K562 (cell line): ENCODE results near the gene NPB. TPM values are rescaled to one million over a fixed set of nuclear protein-coding genes. Genes with fewer than 3 reads are reported as not detected.
A peak's percentile ranks its signal among the peaks of the same experiment; 100 is the strongest.

Source experiments
- ELF1 ChIP-seq: fragments of 200-800 bp; sonication (Bioruptor generic); IDR thresholded peaks from 2 replicates; pipeline ENCODE4 v1.6.1; 2016; ENCODE audit warnings: missing genetic modification characterization, missing compliant biosample characterization
- ELF2 ChIP-seq: fragments of 250-450 bp; sonication (Bioruptor Pico); IDR thresholded peaks from 2 replicates; pipeline ENCODE4 v1.5.0; 2021; ENCODE audit warnings: mild to moderate bottlenecking
- FIP1L1 ChIP-seq: fragments of 200-400 bp; formaldehyde crosslinking; IDR thresholded peaks from 2 replicates; pipeline ENCODE4 v1.6.1; 2018; ENCODE audit warnings: mild to moderate bottlenecking, low read depth, low read length; ENCODE audit not compliant: poor library complexity, severe bottlenecking
- FOXJ3 ChIP-seq: sonication (generic); formaldehyde crosslinking; IDR thresholded peaks from 2 replicates; pipeline ENCODE4 v1.4.0; 2020; ENCODE audit warnings: mild to moderate bottlenecking, missing genetic modification reagents
- FOXK2 ChIP-seq, 2 experiments: fragments of 450-650 bp; IDR thresholded peaks in 1 of 2; conservative IDR thresholded peaks in 1 of 2; 2 replicates each; pipeline ENCODE4 v1.6.1; 2016; ENCODE audit warnings: low read depth in 2 of 2, mild to moderate bottlenecking in 1 of 2
- HDAC2 ChIP-seq: fragments of 450-650 bp; IDR thresholded peaks from 2 replicates; pipeline ENCODE4 v1.6.1; 2016; ENCODE audit warnings: mild to moderate bottlenecking
- MCM2 ChIP-seq: fragments of 450-650 bp; IDR thresholded peaks from 2 replicates; pipeline ENCODE4 v1.6.1; 2017; ENCODE audit warnings: low read depth, mild to moderate bottlenecking
- MCM7 ChIP-seq, 2 experiments: fragments of 450-650 bp; IDR thresholded peaks; 2 replicates each; pipeline ENCODE4 v1.6.1; 2016 to 2018
- NFIC ChIP-seq: fragments of 450-650 bp; IDR thresholded peaks from 2 replicates; pipeline ENCODE4 v1.6.1; 2017; ENCODE audit warnings: mild to moderate bottlenecking, inconsistent platforms
- NR1H2 ChIP-seq: sonication (generic); formaldehyde crosslinking; IDR thresholded peaks from 2 replicates; pipeline ENCODE4 v1.4.0; 2020; ENCODE audit warnings: mild to moderate bottlenecking, missing genetic modification reagents
- RAD51 ChIP-seq: fragments of 450-650 bp; IDR thresholded peaks from 2 replicates; pipeline ENCODE4 v1.7.1; 2016; ENCODE audit warnings: low read depth, mild to moderate bottlenecking, borderline replicate concordance
- SAFB ChIP-seq: fragments of 200-400 bp; formaldehyde crosslinking; IDR thresholded peaks from 2 replicates; pipeline ENCODE4 v1.6.1; 2017; ENCODE audit warnings: low read depth, low read length, borderline replicate concordance
- SIN3B ChIP-seq: fragments of 450-650 bp; IDR thresholded peaks from 2 replicates; pipeline ENCODE4 v1.6.1; 2017; ENCODE audit warnings: low read depth, mild to moderate bottlenecking, moderate library complexity
- SLC30A9 ChIP-seq: fragments of 250-450 bp; sonication (Bioruptor Pico); IDR thresholded peaks from 2 replicates; pipeline ENCODE4 v1.8.0; 2022; ENCODE audit warnings: mild to moderate bottlenecking, moderate library complexity
- STAT5A ChIP-seq: IDR thresholded peaks from 2 replicates; pipeline ENCODE4 v1.6.1; 2012; ENCODE audit warnings: low read length, inconsistent platforms, borderline replicate concordance
- TBP ChIP-seq: optimal IDR thresholded peaks from 2 replicates; pipeline ENCODE3; 2011; ENCODE audit warnings: low read depth, low read length, improper control_type of control experiment
- THRAP3 ChIP-seq: fragments of 450-650 bp; IDR thresholded peaks from 2 replicates; pipeline ENCODE4 v1.6.1; 2016; ENCODE audit warnings: mild to moderate bottlenecking, inconsistent platforms, borderline replicate concordance
- ZNF239 ChIP-seq: fragments of 250-450 bp; sonication (Bioruptor Pico); IDR thresholded peaks from 2 replicates; pipeline ENCODE4 v1.4.0; 2020; ENCODE audit warnings: mild to moderate bottlenecking
- ZNF589 ChIP-seq: fragments of 200-800 bp; sonication (Bioruptor generic); IDR thresholded peaks from 2 replicates; pipeline ENCODE4 v1.6.1; 2016; ENCODE audit warnings: low read depth, missing genetic modification characterization, missing compliant biosample characterization
- polyA plus RNA-seq, 8 experiments: library from polyadenylated mRNA; depleted of rRNA in 4 of 8; stranded (reverse) in 5 of 8; unstranded in 3 of 8; fragments of >200 nt; fragmentation: Nextera tagmentation in 2 of 8; fragmentation: Illumina TruSeq in 1 of 8; extraction: Ambion mirVana in 2 of 8; extraction: Trizol in 1 of 8; gene quantifications; 2 replicates each; pipeline versions ENCODE4 v1.2.1 to v1.2.3, GENCODE V29; 2011 to 2014; ENCODE audit warnings: inconsistent platforms in 1 of 8, missing spikeins in 1 of 8
- total RNA-seq, 7 experiments: library from RNA; depleted of rRNA in 6 of 7; stranded (reverse); fragments of >200 nt in 6 of 7; fragmentation: Illumina TruSeq in 2 of 7; extraction: Trizol in 2 of 7; gene quantifications; 2 replicates each; pipeline versions ENCODE4 v1.2.1 to v1.2.3, GENCODE V29; 2011 to 2021; ENCODE audit warnings: low replicate concordance in 1 of 7
- TF ChIP-seq, protein P1 (sequence below): sonication (generic); formaldehyde crosslinking; IDR thresholded peaks from 2 replicates; pipeline ENCODE4 v1.8.0; 2022; ENCODE audit warnings: mild to moderate bottlenecking, missing genetic modification reagents
- TF ChIP-seq, protein P2 (sequence below): fragments of 450-650 bp; IDR thresholded peaks from 2 replicates; pipeline ENCODE4 v1.6.1; 2016; ENCODE audit warnings: borderline replicate concordance
- TF ChIP-seq, protein P3 (sequence below): IDR thresholded peaks from 2 replicates; pipeline ENCODE4 v1.6.1; 2011; ENCODE audit not compliant: insufficient read length; ENCODE audit errors: extremely low read depth

Gene NPB
- total and polyA plus RNA-seq, 9 of the 15 experiments (the other 6 are each of a cell fraction or from before 2014, with no cell fraction given) = 0.03 to 0.61 (median 0.14) TPM; not detected in 2

DNA sequence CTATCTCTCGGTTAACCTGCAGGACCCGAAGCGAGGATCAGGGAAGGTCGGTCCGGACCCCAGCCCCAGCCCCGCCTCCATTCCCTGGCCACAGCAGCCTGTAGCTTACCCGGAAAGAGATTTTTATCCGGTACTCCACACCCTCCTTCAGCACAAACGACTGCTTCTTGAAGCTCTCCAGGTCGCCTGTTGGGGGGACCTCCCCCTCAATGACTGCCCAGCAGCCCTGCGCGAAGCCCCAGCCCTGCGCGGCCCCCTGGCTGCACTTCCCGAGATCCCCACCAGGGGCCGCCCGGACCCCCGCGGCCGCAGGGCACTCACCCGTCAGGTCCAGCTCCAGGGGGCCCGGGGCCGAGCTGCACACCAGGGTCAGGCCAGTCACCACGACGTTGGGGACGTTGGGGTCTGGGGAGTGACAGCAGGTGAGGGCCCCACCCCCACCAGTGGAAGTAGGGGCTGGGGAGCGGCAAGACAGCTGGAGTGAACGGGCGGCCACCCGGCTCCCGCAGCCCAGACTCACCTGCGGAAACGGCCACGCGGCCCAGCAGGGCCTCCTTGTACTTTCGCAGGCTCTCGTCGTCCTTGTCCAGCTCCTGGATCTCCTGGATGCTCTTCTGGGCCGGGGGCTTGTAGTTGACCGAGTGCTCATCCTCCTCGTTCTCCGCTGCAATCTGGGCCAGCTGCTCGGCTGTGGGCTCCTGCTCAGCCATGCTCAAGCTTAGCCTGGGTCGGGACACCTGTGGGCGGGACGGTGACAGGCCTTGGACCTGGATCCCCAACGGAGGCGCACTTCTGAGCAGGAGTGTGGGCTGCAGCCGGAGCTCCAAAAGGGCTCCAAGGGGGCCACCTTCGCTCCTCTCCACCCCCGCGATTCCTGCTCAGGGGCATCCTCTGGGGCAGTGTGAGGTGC, 32.6 kb upstream of the NPB start (continued):
- TF ChIP-seq, protein P1, sequence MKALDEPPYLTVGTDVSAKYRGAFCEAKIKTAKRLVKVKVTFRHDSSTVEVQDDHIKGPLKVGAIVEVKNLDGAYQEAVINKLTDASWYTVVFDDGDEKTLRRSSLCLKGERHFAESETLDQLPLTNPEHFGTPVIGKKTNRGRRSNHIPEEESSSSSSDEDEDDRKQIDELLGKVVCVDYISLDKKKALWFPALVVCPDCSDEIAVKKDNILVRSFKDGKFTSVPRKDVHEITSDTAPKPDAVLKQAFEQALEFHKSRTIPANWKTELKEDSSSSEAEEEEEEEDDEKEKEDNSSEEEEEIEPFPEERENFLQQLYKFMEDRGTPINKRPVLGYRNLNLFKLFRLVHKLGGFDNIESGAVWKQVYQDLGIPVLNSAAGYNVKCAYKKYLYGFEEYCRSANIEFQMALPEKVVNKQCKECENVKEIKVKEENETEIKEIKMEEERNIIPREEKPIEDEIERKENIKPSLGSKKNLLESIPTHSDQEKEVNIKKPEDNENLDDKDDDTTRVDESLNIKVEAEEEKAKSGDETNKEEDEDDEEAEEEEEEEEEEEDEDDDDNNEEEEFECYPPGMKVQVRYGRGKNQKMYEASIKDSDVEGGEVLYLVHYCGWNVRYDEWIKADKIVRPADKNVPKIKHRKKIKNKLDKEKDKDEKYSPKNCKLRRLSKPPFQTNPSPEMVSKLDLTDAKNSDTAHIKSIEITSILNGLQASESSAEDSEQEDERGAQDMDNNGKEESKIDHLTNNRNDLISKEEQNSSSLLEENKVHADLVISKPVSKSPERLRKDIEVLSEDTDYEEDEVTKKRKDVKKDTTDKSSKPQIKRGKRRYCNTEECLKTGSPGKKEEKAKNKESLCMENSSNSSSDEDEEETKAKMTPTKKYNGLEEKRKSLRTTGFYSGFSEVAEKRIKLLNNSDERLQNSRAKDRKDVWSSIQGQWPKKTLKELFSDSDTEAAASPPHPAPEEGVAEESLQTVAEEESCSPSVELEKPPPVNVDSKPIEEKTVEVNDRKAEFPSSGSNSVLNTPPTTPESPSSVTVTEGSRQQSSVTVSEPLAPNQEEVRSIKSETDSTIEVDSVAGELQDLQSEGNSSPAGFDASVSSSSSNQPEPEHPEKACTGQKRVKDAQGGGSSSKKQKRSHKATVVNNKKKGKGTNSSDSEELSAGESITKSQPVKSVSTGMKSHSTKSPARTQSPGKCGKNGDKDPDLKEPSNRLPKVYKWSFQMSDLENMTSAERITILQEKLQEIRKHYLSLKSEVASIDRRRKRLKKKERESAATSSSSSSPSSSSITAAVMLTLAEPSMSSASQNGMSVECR (CRISPR knock-in tag) = peak; percentile 67
- TF ChIP-seq, protein P2, sequence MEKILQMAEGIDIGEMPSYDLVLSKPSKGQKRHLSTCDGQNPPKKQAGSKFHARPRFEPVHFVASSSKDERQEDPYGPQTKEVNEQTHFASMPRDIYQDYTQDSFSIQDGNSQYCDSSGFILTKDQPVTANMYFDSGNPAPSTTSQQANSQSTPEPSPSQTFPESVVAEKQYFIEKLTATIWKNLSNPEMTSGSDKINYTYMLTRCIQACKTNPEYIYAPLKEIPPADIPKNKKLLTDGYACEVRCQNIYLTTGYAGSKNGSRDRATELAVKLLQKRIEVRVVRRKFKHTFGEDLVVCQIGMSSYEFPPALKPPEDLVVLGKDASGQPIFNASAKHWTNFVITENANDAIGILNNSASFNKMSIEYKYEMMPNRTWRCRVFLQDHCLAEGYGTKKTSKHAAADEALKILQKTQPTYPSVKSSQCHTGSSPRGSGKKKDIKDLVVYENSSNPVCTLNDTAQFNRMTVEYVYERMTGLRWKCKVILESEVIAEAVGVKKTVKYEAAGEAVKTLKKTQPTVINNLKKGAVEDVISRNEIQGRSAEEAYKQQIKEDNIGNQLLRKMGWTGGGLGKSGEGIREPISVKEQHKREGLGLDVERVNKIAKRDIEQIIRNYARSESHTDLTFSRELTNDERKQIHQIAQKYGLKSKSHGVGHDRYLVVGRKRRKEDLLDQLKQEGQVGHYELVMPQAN = peak; percentile 36; the same call in 1 of the 2 replicates
- TF ChIP-seq STAT5A = no peak
- TF ChIP-seq NR1H2 (CRISPR knock-in tag) = 0 out of 2 replicates have a peak, but pooled peaks have one; percentile 21
- TF ChIP-seq MCM2 = no peak
- TF ChIP-seq ELF2 (CRISPR knock-in tag) = no peak
- peak; percentile 7; the same call in 1 of the 2 replicates for TF ChIP-seq HDAC2
- no peak; the same call in 1 of the 2 replicates for TF ChIP-seq NFIC
- TF ChIP-seq ELF1 (tag) = no peak
- no peak for TF ChIP-seq ZNF589
- TF ChIP-seq SIN3B = no peak
- TF ChIP-seq TBP = no peak
- no peak for TF ChIP-seq ZNF239 (CRISPR knock-in tag)
- TF ChIP-seq FIP1L1 = peak; percentile 95
- no peak for TF ChIP-seq FOXK2 (conservative IDR thresholded peaks at IDR 0.05 in 1 of 2, IDR thresholded peaks at IDR 0.05 in 1 of 2; ENCODE audit: low read depth in 2 of 2)
- TF ChIP-seq, protein P3, sequence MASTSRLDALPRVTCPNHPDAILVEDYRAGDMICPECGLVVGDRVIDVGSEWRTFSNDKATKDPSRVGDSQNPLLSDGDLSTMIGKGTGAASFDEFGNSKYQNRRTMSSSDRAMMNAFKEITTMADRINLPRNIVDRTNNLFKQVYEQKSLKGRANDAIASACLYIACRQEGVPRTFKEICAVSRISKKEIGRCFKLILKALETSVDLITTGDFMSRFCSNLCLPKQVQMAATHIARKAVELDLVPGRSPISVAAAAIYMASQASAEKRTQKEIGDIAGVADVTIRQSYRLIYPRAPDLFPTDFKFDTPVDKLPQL = no peak
- no peak for TF ChIP-seq SLC30A9 (CRISPR knock-in tag)
- peak; percentile 42; the same call in 1 of the 2 replicates for TF ChIP-seq SAFB
- no peak for TF ChIP-seq FOXJ3
- no peak for TF ChIP-seq THRAP3
- no peak for TF ChIP-seq MCM7 (IDR thresholded peaks at IDR 0.05)
- TF ChIP-seq RAD51 = no peak
